Measurements from ENCODE around the gene TUBA1A.
"Not testable (repeated sequence)": the region's sequence is repeated elsewhere in the genome, so short reads cannot be mapped to it uniquely, and the experiment has no call there.

Gene TUBA1A

DNA sequence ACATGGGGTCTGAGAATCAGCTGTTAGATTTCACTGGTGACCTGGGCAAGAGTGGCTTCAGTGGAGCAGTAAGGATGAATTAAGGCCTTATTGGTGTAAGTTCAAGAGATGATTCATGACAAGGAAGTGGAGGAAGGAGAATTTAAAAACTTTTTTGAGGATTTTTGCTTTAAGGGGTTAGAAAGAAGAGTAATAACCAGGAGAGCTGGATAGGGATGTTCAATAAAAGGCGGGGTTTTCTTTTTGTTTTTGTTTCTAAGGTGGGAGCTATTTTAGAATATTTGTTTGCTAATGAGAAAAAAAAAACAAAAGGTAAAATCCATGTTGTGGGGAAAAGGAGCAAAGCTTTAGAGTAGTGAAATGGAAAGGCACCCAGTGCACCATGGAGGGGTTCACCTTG, 42.5 kb downstream of the TUBA1A start:
- DNase-seq, result no peak

- DNase-seq, result no peak
Measured at GRCh38 chr12:49144384-49144783, 44.5 kb downstream of the TUBA1A start.

DNA sequence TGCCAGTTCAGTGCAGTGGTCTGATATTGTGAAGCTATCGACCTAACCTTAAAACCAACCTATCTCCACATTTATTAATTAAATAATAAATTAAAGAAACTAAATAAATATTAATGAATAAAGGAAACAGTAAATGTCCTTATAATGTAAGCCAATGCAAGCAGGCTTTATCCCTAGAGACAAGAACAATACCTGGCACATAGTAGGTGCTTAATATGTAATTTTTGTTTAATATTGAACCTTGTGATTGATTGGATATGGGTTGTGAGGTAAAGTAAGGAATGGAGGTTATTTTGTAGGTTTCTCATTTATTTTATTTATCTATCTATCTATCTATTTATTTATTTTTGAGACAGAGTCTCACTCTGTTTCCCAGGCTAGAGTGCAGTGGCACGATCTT, 49.9 kb downstream of the TUBA1A start:
- no peak for DNase-seq

DNA sequence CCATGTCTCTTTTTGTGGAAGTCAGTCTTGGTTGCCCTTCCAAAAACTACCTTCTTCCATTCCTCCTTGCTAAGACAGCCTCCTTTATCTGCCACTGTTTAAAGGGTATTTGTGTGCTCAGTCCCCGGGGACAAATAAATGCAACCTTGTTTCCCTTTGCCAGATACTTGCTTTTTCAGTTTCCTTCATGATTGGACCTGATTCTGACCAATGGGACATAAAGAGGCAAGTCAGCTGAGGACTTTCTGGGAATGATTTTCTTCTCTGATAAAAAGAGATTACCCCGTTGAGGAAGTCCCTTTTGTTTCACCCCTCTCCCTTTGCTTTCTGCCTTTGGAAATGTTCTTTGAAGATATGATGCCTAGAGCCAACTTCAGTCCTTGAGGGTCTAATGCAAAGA, 50.3 kb downstream of the TUBA1A start:
- DNase-seq, result no peak

GRCh38 chr12:49137476-49137875, 51.4 kb downstream of the TUBA1A start:
- no peak for DNase-seq

GRCh38 chr12:49136997-49137396, 51.9 kb downstream of the TUBA1A start:
- not testable (repeated sequence) for DNase-seq
